ENCODE results near the gene SYNCRIP.

SYNCRIP gene

GRCh38 chr6:85576476-85576875 is 66.2 kb downstream of the SYNCRIP start:
- Histone ChIP-seq H3K4ac (ENCODE audit: low read depth, low read length) (no peak overlapping the region), H2AFZ (ENCODE audit: insufficient read depth, low read length, poor library complexity) (no peak overlapping the region), H2BK120ac (ENCODE audit: insufficient read depth, low read length, poor library complexity) (no peak overlapping the region), H3K4me3 (ENCODE audit: low read depth, low read length) (no peak overlapping the region), H4K12ac (ENCODE audit: low read depth, low read length) (no peak overlapping the region), H2AK5ac (ENCODE audit: low read length) (no peak overlapping the region), H3K27ac (ENCODE audit: low read depth, low read length) (no peak overlapping the region), H3K9me3 (ENCODE audit: insufficient read depth, low read depth, low read length) (no peaks in the 10 kb centered on the region), H3K18ac (ENCODE audit: low read length) (no peak overlapping the region), H4K91ac (ENCODE audit: low read depth, low read length) (no peak overlapping the region), H3K79me2 (ENCODE audit: control insufficient read depth, insufficient read depth, low read length, poor library complexity) (peaks cover 2% of the 10 kb centered on the region), H2BK5ac (ENCODE audit: low read depth, low read length, poor library complexity) (no peak overlapping the region), H2BK12ac (ENCODE audit: low read length) (no peak overlapping the region), H3K23ac (ENCODE audit: low read length) (no peak overlapping the region), H3K36me3 (ENCODE audit: control insufficient read depth in 1 of 2, insufficient read depth in 2 of 2, low read length in 2 of 2) (peaks cover 0 to 1% of the 10 kb centered on the region in 2 experiments), H3K4me1 (ENCODE audit: control insufficient read depth in 1 of 2, insufficient read depth in 2 of 2, low read length in 2 of 2) (peaks cover 15 to 18% of the 10 kb centered on the region in 2 experiments), H3K79me1 (ENCODE audit: low read length) (peaks cover 3% of the 10 kb centered on the region), H3K4me2 (ENCODE audit: low read length) (no peak overlapping the region), H3K14ac (ENCODE audit: low read length) (no peak overlapping the region), H4K8ac (ENCODE audit: low read depth, low read length) (no peak overlapping the region), H3K9ac (ENCODE audit: low read length) (no peak overlapping the region), H3K27me3 (ENCODE audit: insufficient read depth, low read length) (no peaks in the 10 kb centered on the region)
- no CpG with 5 or more reads among the region's 2 CpGs for WGBS (ENCODE audit: extremely low coverage, insufficient coverage, insufficient read length)
- DNase-seq = no peak

- no peak overlapping the region for H4K8ac ChIP-seq (ENCODE audit: low read depth, low read length)
- H2AK5ac ChIP-seq (ENCODE audit: low read length) = no peak overlapping the region
- H3K4me1 ChIP-seq (ENCODE audit: control insufficient read depth in 1 of 2, insufficient read depth in 2 of 2, low read length in 2 of 2) = peaks cover 5 to 7% of the 10 kb centered on the region in 2 experiments
- no peak overlapping the region for H4K91ac ChIP-seq (ENCODE audit: low read depth, low read length)
- no peak overlapping the region for H3K23ac ChIP-seq (ENCODE audit: low read length)
- no peak overlapping the region for H3K18ac ChIP-seq (ENCODE audit: low read length)
- no peak overlapping the region for H4K12ac ChIP-seq (ENCODE audit: low read depth, low read length)
- H3K79me2 ChIP-seq (ENCODE audit: control insufficient read depth, insufficient read depth, low read length, poor library complexity) = no peaks in the 10 kb centered on the region
- no peak overlapping the region for H3K4ac ChIP-seq (ENCODE audit: low read depth, low read length)
- no peak overlapping the region for H3K4me3 ChIP-seq (ENCODE audit: low read depth, low read length)
- no peaks in the 10 kb centered on the region for H3K9me3 ChIP-seq (ENCODE audit: insufficient read depth, low read depth, low read length)
- H2BK5ac ChIP-seq (ENCODE audit: low read depth, low read length, poor library complexity) = no peak overlapping the region
- no peak overlapping the region for H3K14ac ChIP-seq (ENCODE audit: low read length)
- no peak overlapping the region for H2BK12ac ChIP-seq (ENCODE audit: low read length)
- H2BK120ac ChIP-seq (ENCODE audit: insufficient read depth, low read length, poor library complexity) = no peak overlapping the region
- no peak overlapping the region for H2AFZ ChIP-seq (ENCODE audit: insufficient read depth, low read length, poor library complexity)
- H3K36me3 ChIP-seq (ENCODE audit: control insufficient read depth in 1 of 2, insufficient read depth in 2 of 2, low read length in 2 of 2) = peaks cover 0 to 5% of the 10 kb centered on the region in 2 experiments
- H3K4me2 ChIP-seq (ENCODE audit: low read length) = no peak overlapping the region
- no peaks in the 10 kb centered on the region for H3K79me1 ChIP-seq (ENCODE audit: low read length)
- no peak overlapping the region for H3K9ac ChIP-seq (ENCODE audit: low read length)
- H3K27ac ChIP-seq (ENCODE audit: low read depth, low read length) = no peak overlapping the region
- no peak for DNase-seq
- no peaks in the 10 kb centered on the region for H3K27me3 ChIP-seq (ENCODE audit: insufficient read depth, low read length)
Measured at GRCh38 chr6:85574932-85575598, 67.6 kb downstream of the SYNCRIP start.

GRCh38 chr6:85569323-85569722 is 73.4 kb downstream of the SYNCRIP start:
- H2AK5ac ChIP-seq (ENCODE audit: low read length) = no peak overlapping the region
- no peak overlapping the region for H4K12ac ChIP-seq (ENCODE audit: low read depth, low read length)
- peaks cover 3 to 7% of the 10 kb centered on the region in 2 experiments for H3K36me3 ChIP-seq (ENCODE audit: control insufficient read depth in 1 of 2, insufficient read depth in 2 of 2, low read length in 2 of 2)
- no peak overlapping the region for H2AFZ ChIP-seq (ENCODE audit: insufficient read depth, low read length, poor library complexity)
- no peak overlapping the region for H3K4me2 ChIP-seq (ENCODE audit: low read length)
- no peak overlapping the region for H3K14ac ChIP-seq (ENCODE audit: low read length)
- H4K8ac ChIP-seq (ENCODE audit: low read depth, low read length) = no peak overlapping the region
- H2BK12ac ChIP-seq (ENCODE audit: low read length) = no peak overlapping the region
- H3K4me3 ChIP-seq (ENCODE audit: low read depth, low read length) = no peak overlapping the region
- H3K79me2 ChIP-seq (ENCODE audit: control insufficient read depth, insufficient read depth, low read length, poor library complexity) = no peaks in the 10 kb centered on the region
- H3K4me1 ChIP-seq (ENCODE audit: control insufficient read depth in 1 of 2, insufficient read depth in 2 of 2, low read length in 2 of 2) = no peaks in the 10 kb centered on the region
- H3K79me1 ChIP-seq (ENCODE audit: low read length) = no peaks in the 10 kb centered on the region
- no peak overlapping the region for H3K4ac ChIP-seq (ENCODE audit: low read depth, low read length)
- H2BK120ac ChIP-seq (ENCODE audit: insufficient read depth, low read length, poor library complexity) = no peak overlapping the region
- no peaks in the 10 kb centered on the region for H3K27me3 ChIP-seq (ENCODE audit: insufficient read depth, low read length)
- H3K9me3 ChIP-seq (ENCODE audit: insufficient read depth, low read depth, low read length) = no peaks in the 10 kb centered on the region
- no peak overlapping the region for H4K91ac ChIP-seq (ENCODE audit: low read depth, low read length)
- H3K18ac ChIP-seq (ENCODE audit: low read length) = no peak overlapping the region
- H3K9ac ChIP-seq (ENCODE audit: low read length) = no peak overlapping the region
- no peak overlapping the region for H3K23ac ChIP-seq (ENCODE audit: low read length)
- DNase-seq = no peak
- no peak overlapping the region for H2BK5ac ChIP-seq (ENCODE audit: low read depth, low read length, poor library complexity)
- H3K27ac ChIP-seq (ENCODE audit: low read depth, low read length) = no peak overlapping the region

- H2BK5ac ChIP-seq (ENCODE audit: low read depth, low read length, poor library complexity) = no peak overlapping the region
- H3K4me2 ChIP-seq (ENCODE audit: low read length) = no peak overlapping the region
- no peaks in the 10 kb centered on the region for H3K9me3 ChIP-seq (ENCODE audit: insufficient read depth, low read depth, low read length)
- no peaks in the 10 kb centered on the region for H3K27me3 ChIP-seq (ENCODE audit: insufficient read depth, low read length)
- DNase-seq = no peak
- H4K8ac ChIP-seq (ENCODE audit: low read depth, low read length) = no peak overlapping the region
- no peaks in the 10 kb centered on the region for H3K79me1 ChIP-seq (ENCODE audit: low read length)
- H4K91ac ChIP-seq (ENCODE audit: low read depth, low read length) = no peak overlapping the region
- H3K14ac ChIP-seq (ENCODE audit: low read length) = no peak overlapping the region
- peaks cover 3 to 7% of the 10 kb centered on the region in 2 experiments for H3K36me3 ChIP-seq (ENCODE audit: control insufficient read depth in 1 of 2, insufficient read depth in 2 of 2, low read length in 2 of 2)
- H3K18ac ChIP-seq (ENCODE audit: low read length) = no peak overlapping the region
- no CpG with 5 or more reads among the region's 6 CpGs for WGBS (ENCODE audit: extremely low coverage, insufficient coverage, insufficient read length)
- no peak overlapping the region for H3K23ac ChIP-seq (ENCODE audit: low read length)
- no peak overlapping the region for H2AFZ ChIP-seq (ENCODE audit: insufficient read depth, low read length, poor library complexity)
- no peak overlapping the region for H3K9ac ChIP-seq (ENCODE audit: low read length)
- no peak overlapping the region for H2BK120ac ChIP-seq (ENCODE audit: insufficient read depth, low read length, poor library complexity)
- H3K4ac ChIP-seq (ENCODE audit: low read depth, low read length) = no peak overlapping the region
- no peak overlapping the region for H4K12ac ChIP-seq (ENCODE audit: low read depth, low read length)
- no peak overlapping the region for H3K4me3 ChIP-seq (ENCODE audit: low read depth, low read length)
- no peak overlapping the region for H2AK5ac ChIP-seq (ENCODE audit: low read length)
- no peak overlapping the region for H3K27ac ChIP-seq (ENCODE audit: low read depth, low read length)
- H3K4me1 ChIP-seq (ENCODE audit: control insufficient read depth in 1 of 2, insufficient read depth in 2 of 2, low read length in 2 of 2) = no peaks in the 10 kb centered on the region
- H3K79me2 ChIP-seq (ENCODE audit: control insufficient read depth, insufficient read depth, low read length, poor library complexity) = no peaks in the 10 kb centered on the region
- H2BK12ac ChIP-seq (ENCODE audit: low read length) = no peak overlapping the region
Measured at GRCh38 chr6:85568411-85568810, 74.3 kb downstream of the SYNCRIP start.

Data from trophoblast cell (in vitro differentiated cells and primary cell).